ENCODE data around the gene CSH2.
A peak's percentile ranks its signal among the peaks of the same experiment; 100 is the strongest.
"Not testable (repeated sequence)": the region's sequence is repeated elsewhere in the genome, so short reads cannot be mapped to it uniquely, and the experiment has no call there.

CSH2 gene

GRCh38 chr17:63873577-63873976 is at the start of gene CSH2:
CSH2 (minus strand) TSS chr17:63873677; CDS start chr17:63873614, 63 bp downstream.
- not testable (repeated sequence) for H3K4me3 ChIP-seq (ENCODE audit: low read depth, low read length); H3K9me3 ChIP-seq (ENCODE audit: control insufficient read depth, insufficient read depth, low read length); H3K36me3 ChIP-seq (ENCODE audit: control insufficient read depth, insufficient read depth, low read length); H3K4me1 ChIP-seq (ENCODE audit: control insufficient read depth, insufficient read depth, low read length); H3K9ac ChIP-seq (ENCODE audit: low read depth, low read length); H3K27me3 ChIP-seq (ENCODE audit: control insufficient read depth, insufficient read depth, low read length)

GRCh38 chr17:63922402-63922801 is 48.9 kb upstream of the CSH2 start:
- H3K4me3 ChIP-seq (ENCODE audit: low read depth, low read length); H3K9me3 ChIP-seq (ENCODE audit: control insufficient read depth, insufficient read depth, low read length); H3K36me3 ChIP-seq (ENCODE audit: control insufficient read depth, insufficient read depth, low read length); H3K4me1 ChIP-seq (ENCODE audit: control insufficient read depth, insufficient read depth, low read length); H3K27me3 ChIP-seq (ENCODE audit: control insufficient read depth, insufficient read depth, low read length); H3K9ac ChIP-seq (ENCODE audit: low read depth, low read length): not testable (repeated sequence)

- H3K27me3 ChIP-seq (ENCODE audit: control insufficient read depth, insufficient read depth, low read length) = peaks cover 13% of the 10 kb centered on the region
- not testable (repeated sequence) for H3K9ac ChIP-seq (ENCODE audit: low read depth, low read length)
Measured at GRCh38 chr17:63920779-63921178, 47.3 kb upstream of the CSH2 start.

GRCh38 chr17:63920050-63920449 is 46.6 kb upstream of the CSH2 start:
- not testable (repeated sequence) for H3K9me3 ChIP-seq (ENCODE audit: control insufficient read depth, insufficient read depth, low read length); H3K36me3 ChIP-seq (ENCODE audit: control insufficient read depth, insufficient read depth, low read length); H3K4me3 ChIP-seq (ENCODE audit: low read depth, low read length); H3K9ac ChIP-seq (ENCODE audit: low read depth, low read length); H3K4me1 ChIP-seq (ENCODE audit: control insufficient read depth, insufficient read depth, low read length)
- peaks cover 13% of the 10 kb centered on the region for H3K27me3 ChIP-seq (ENCODE audit: control insufficient read depth, insufficient read depth, low read length)

More at GRCh38 chr17:63920779-63921178, 47.3 kb upstream of the CSH2 start:
- H3K9me3 ChIP-seq (ENCODE audit: control insufficient read depth, insufficient read depth, low read length); H3K36me3 ChIP-seq (ENCODE audit: control insufficient read depth, insufficient read depth, low read length); H3K4me1 ChIP-seq (ENCODE audit: control insufficient read depth, insufficient read depth, low read length); H3K4me3 ChIP-seq (ENCODE audit: low read depth, low read length): not testable (repeated sequence)

- Histone ChIP-seq H3K4me3 (ENCODE audit: low read depth, low read length) (no peak overlapping the region), H3K4me1 (ENCODE audit: control insufficient read depth, insufficient read depth, low read length) (no peaks in the 10 kb centered on the region), H3K36me3 (ENCODE audit: control insufficient read depth, insufficient read depth, low read length) (peaks cover 2% of the 10 kb centered on the region), H3K27me3 (ENCODE audit: control insufficient read depth, insufficient read depth, low read length) (peaks cover 13% of the 10 kb centered on the region), H3K9me3 (ENCODE audit: control insufficient read depth, insufficient read depth, low read length) (no peaks in the 10 kb centered on the region), H3K9ac (ENCODE audit: low read depth, low read length) (no peak overlapping the region)
Measured at GRCh38 chr17:63919311-63919723, 45.8 kb upstream of the CSH2 start.

- not testable (repeated sequence) for H3K36me3 ChIP-seq (ENCODE audit: control insufficient read depth, insufficient read depth, low read length); H3K9me3 ChIP-seq (ENCODE audit: control insufficient read depth, insufficient read depth, low read length); H3K4me1 ChIP-seq (ENCODE audit: control insufficient read depth, insufficient read depth, low read length); H3K9ac ChIP-seq (ENCODE audit: low read depth, low read length)
- H3K27me3 ChIP-seq (ENCODE audit: control insufficient read depth, insufficient read depth, low read length) = peaks cover 13% of the 10 kb centered on the region
- H3K4me3 ChIP-seq (ENCODE audit: low read depth, low read length) = peak within 1 kb of the TSS; percentile 27
Measured at GRCh38 chr17:63918789-63919305, 45.4 kb upstream of the CSH2 start, which contains the start of gene GH1. GH1 (minus strand) TSS chr17:63918839; CDS start chr17:63918776, 63 bp downstream.

GRCh38 chr17:63918305-63918704 is 44.8 kb upstream of the CSH2 start:
- Histone ChIP-seq H3K9ac (ENCODE audit: low read depth, low read length) (no peak overlapping the region), H3K4me1 (ENCODE audit: control insufficient read depth, insufficient read depth, low read length) (no peaks in the 10 kb centered on the region), H3K36me3 (ENCODE audit: control insufficient read depth, insufficient read depth, low read length) (peaks cover 2% of the 10 kb centered on the region), H3K9me3 (ENCODE audit: control insufficient read depth, insufficient read depth, low read length) (no peaks in the 10 kb centered on the region), H3K4me3 (ENCODE audit: low read depth, low read length) (peak overlapping the region; percentile 27), H3K27me3 (ENCODE audit: control insufficient read depth, insufficient read depth, low read length) (peaks cover 13% of the 10 kb centered on the region)

GRCh38 chr17:63917646-63918045 is 44.2 kb upstream of the CSH2 start:
- H3K27me3 ChIP-seq (ENCODE audit: control insufficient read depth, insufficient read depth, low read length) = peaks cover 13% of the 10 kb centered on the region
- peaks cover 2% of the 10 kb centered on the region for H3K36me3 ChIP-seq (ENCODE audit: control insufficient read depth, insufficient read depth, low read length)
- no peaks in the 10 kb centered on the region for H3K4me1 ChIP-seq (ENCODE audit: control insufficient read depth, insufficient read depth, low read length)
- H3K9ac ChIP-seq (ENCODE audit: low read depth, low read length) = no peak overlapping the region
- H3K4me3 ChIP-seq (ENCODE audit: low read depth, low read length) = peak overlapping the region; percentile 27
- H3K9me3 ChIP-seq (ENCODE audit: control insufficient read depth, insufficient read depth, low read length) = no peaks in the 10 kb centered on the region

- not testable (repeated sequence) for H3K9me3 ChIP-seq (ENCODE audit: control insufficient read depth, insufficient read depth, low read length); H3K4me1 ChIP-seq (ENCODE audit: control insufficient read depth, insufficient read depth, low read length); H3K9ac ChIP-seq (ENCODE audit: low read depth, low read length); H3K36me3 ChIP-seq (ENCODE audit: control insufficient read depth, insufficient read depth, low read length); H3K4me3 ChIP-seq (ENCODE audit: low read depth, low read length)
- H3K27me3 ChIP-seq (ENCODE audit: control insufficient read depth, insufficient read depth, low read length) = peaks cover 13% of the 10 kb centered on the region
Measured at GRCh38 chr17:63917206-63917605, 43.7 kb upstream of the CSH2 start.

GRCh38 chr17:63916566-63917185 is 43.2 kb upstream of the CSH2 start:
- Histone ChIP-seq H3K9me3 (ENCODE audit: control insufficient read depth, insufficient read depth, low read length) (no peaks in the 10 kb centered on the region), H3K4me3 (ENCODE audit: low read depth, low read length) (no peak overlapping the region), H3K36me3 (ENCODE audit: control insufficient read depth, insufficient read depth, low read length) (peaks cover 2% of the 10 kb centered on the region), H3K4me1 (ENCODE audit: control insufficient read depth, insufficient read depth, low read length) (no peaks in the 10 kb centered on the region), H3K27me3 (ENCODE audit: control insufficient read depth, insufficient read depth, low read length) (peaks cover 13% of the 10 kb centered on the region), H3K9ac (ENCODE audit: low read depth, low read length) (no peak overlapping the region)

GRCh38 chr17:63915753-63916152 is 42.3 kb upstream of the CSH2 start:
- H3K27me3 ChIP-seq (ENCODE audit: control insufficient read depth, insufficient read depth, low read length) = peaks cover 13% of the 10 kb centered on the region
- H3K4me3 ChIP-seq (ENCODE audit: low read depth, low read length); H3K9ac ChIP-seq (ENCODE audit: low read depth, low read length); H3K4me1 ChIP-seq (ENCODE audit: control insufficient read depth, insufficient read depth, low read length); H3K9me3 ChIP-seq (ENCODE audit: control insufficient read depth, insufficient read depth, low read length); H3K36me3 ChIP-seq (ENCODE audit: control insufficient read depth, insufficient read depth, low read length): not testable (repeated sequence)

- Histone ChIP-seq H3K27me3 (ENCODE audit: control insufficient read depth, insufficient read depth, low read length) (peaks cover 20% of the 10 kb centered on the region), H3K9me3 (ENCODE audit: control insufficient read depth, insufficient read depth, low read length) (no peaks in the 10 kb centered on the region), H3K36me3 (ENCODE audit: control insufficient read depth, insufficient read depth, low read length) (peaks cover 2% of the 10 kb centered on the region), H3K9ac (ENCODE audit: low read depth, low read length) (no peak overlapping the region), H3K4me1 (ENCODE audit: control insufficient read depth, insufficient read depth, low read length) (peaks cover 2% of the 10 kb centered on the region), H3K4me3 (ENCODE audit: low read depth, low read length) (no peak overlapping the region)
Measured at GRCh38 chr17:63914471-63914870, 41.0 kb upstream of the CSH2 start.

All from iPS-15b (cell line).